Loucy (cell line): Measurements from ENCODE around the gene SLC6A13.

ENCODE experiments used
- CTCF ChIP-seq: fragments of 200-600 bp; sonication (generic); conservative IDR thresholded peaks from 2 replicates; pipeline ENCODE4 v1.5.1; 2014; ENCODE audit warnings: mild to moderate bottlenecking, antibody characterized with exemption, low read length
- EZH2phosphoT487 ChIP-seq: fragments of 200-600 bp; IDR thresholded peaks from 2 replicates; pipeline ENCODE4 v1.6.1; 2018; ENCODE audit warnings: antibody characterized with exemption, mild to moderate bottlenecking, moderate library complexity, borderline replicate concordance

DNA sequence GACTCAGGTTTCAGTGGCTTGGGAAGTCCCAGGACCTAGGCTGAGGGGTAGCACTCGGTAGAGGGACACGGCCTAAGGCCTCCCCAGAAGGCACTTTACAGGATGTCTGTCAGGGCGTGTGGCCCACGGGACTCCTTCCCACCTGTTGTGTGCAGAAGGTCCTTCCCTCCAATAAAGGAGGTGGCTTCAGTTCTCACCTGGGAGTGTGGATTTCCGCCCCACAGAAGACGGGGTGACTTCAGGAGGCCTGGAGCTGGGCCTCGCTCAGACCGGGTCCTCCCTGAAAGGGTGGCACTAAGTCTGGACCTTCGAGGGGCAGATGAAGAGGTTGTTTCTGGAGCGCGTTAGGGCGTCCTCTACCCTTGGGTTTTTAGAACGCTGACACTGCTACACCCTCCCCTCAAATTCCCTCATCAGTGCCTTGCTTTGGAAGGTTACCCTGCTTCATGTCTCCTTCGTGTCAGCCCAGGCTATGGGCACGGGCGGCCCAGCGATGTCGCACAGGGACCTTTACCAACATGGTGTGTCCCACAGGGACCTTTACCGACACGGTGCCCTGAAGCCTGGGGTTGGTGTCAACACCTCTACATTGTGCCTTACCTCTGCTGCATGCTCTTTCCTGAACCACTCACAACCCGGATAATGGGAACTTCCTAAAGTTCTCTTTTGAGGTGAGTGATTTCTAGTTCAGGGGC lies 55.7 kb downstream of the SLC6A13 start:
- TF ChIP-seq CTCF (no peak), EZH2phosphoT487 (no peak)
